ENCODE measurements around the gene EXOSC5.

EXOSC5 gene

GRCh38 chr19:41341669-41342490 is 55.3 kb downstream of the EXOSC5 start:
- DNase-seq: peak; percentile 49

GRCh38 chr19:41339936-41340335 is 57.2 kb downstream of the EXOSC5 start:
- no peak for DNase-seq

All from CD4-positive, alpha-beta T cell treated with Interleukin-15 for 1 hour (primary cell).